22Rv1 (cell line): ENCODE measurements around the gene PPP2R2B.

ENCODE experiments used
- H3K27ac ChIP-seq: fragments of 450-650 bp; 2 replicates; pipeline ENCODE4 v1.5.1; 2017
- CTCF ChIP-seq: fragments of 450-650 bp; IDR thresholded peaks from 2 replicates; pipeline ENCODE4 v1.5.1; 2017; ENCODE audit warnings: mild to moderate bottlenecking
- ZFX ChIP-seq: fragments of 450-650 bp; IDR thresholded peaks from 2 replicates; pipeline ENCODE4 v1.6.1; 2017; ENCODE audit warnings: antibody characterized with exemption, borderline replicate concordance

The PPP2R2B gene

GRCh38 chr5:146533882-146534281, 344.7 kb downstream of the PPP2R2B start:
- TF ChIP-seq CTCF (no peak), ZFX (no peak)

GRCh38 chr5:146533260-146533857, 345.2 kb downstream of the PPP2R2B start:
- TF ChIP-seq CTCF (peak; percentile 91), ZFX (no peak)
- no peak overlapping the region for H3K27ac ChIP-seq

More at GRCh38 chr5:146533882-146534281, 344.7 kb downstream of the PPP2R2B start:
- H3K27ac ChIP-seq: no peak overlapping the region
